ENCODE data around the gene CRK. TPM values are rescaled to one million over a fixed set of nuclear protein-coding genes. Genes with fewer than 3 reads are reported as not detected.

Gene CRK
- total and polyA plus RNA-seq, 8 donors: 51.0 to 84.0 (median 58.2) TPM

DNA sequence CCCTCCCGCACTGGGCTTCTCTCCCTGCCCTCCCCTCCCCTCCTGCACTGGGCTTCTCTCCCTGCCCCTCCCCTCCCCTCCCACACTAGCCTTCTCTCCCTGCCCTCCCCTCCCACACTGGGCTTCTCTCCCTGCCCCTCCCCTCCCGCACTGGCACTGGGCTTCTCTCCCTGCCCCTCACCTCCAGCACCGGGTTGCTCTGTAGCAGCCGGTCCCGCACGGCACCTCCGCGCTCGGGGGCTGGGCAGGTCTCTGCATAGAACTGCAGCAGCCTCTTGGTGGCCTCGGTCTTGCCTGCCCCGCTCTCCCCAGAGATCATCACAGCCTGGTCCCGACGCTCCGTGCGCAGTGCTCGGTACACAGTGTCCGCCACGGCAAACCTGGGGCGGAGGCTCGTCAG, 26.6 kb upstream of the CRK start:
- no peak overlapping the region for H3K27ac ChIP-seq
- peaks cover 17 to 38% of the 10 kb centered on the region in 2 donors for H3K4me1 ChIP-seq
- TF ChIP-seq, protein P1, sequence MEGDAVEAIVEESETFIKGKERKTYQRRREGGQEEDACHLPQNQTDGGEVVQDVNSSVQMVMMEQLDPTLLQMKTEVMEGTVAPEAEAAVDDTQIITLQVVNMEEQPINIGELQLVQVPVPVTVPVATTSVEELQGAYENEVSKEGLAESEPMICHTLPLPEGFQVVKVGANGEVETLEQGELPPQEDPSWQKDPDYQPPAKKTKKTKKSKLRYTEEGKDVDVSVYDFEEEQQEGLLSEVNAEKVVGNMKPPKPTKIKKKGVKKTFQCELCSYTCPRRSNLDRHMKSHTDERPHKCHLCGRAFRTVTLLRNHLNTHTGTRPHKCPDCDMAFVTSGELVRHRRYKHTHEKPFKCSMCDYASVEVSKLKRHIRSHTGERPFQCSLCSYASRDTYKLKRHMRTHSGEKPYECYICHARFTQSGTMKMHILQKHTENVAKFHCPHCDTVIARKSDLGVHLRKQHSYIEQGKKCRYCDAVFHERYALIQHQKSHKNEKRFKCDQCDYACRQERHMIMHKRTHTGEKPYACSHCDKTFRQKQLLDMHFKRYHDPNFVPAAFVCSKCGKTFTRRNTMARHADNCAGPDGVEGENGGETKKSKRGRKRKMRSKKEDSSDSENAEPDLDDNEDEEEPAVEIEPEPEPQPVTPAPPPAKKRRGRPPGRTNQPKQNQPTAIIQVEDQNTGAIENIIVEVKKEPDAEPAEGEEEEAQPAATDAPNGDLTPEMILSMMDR (IDR thresholded peaks at IDR 0.05): no peak
- no peaks in the 10 kb centered on the region for H3K9me3 ChIP-seq
- no peak for DNase-seq
- H3K4me3 ChIP-seq: no peak overlapping the region
- intact Hi-C loops (cut with DNase I): no loop called here
- ATAC-seq: no peak
- peaks cover 0 to 60% of the 10 kb centered on the region in 2 donors for H3K36me3 ChIP-seq
- peaks cover 0 to 35% of the 10 kb centered on the region in 2 donors for H3K27me3 ChIP-seq

- DNase-seq: peak in 1 of 4 donors; percentile 53
- peaks cover 0 to 69% of the 10 kb centered on the region in 2 donors for H3K36me3 ChIP-seq
- intact Hi-C loops (cut with DNase I): no loop called here
- no peaks in the 10 kb centered on the region for H3K9me3 ChIP-seq
- TF ChIP-seq, protein P1 (IDR thresholded peaks at IDR 0.05): no peak
- H3K4me3 ChIP-seq: no peak overlapping the region
- H3K4me1 ChIP-seq: peaks cover 7 to 29% of the 10 kb centered on the region in 2 donors
- ATAC-seq: no peak
- H3K27me3 ChIP-seq: peaks cover 0 to 25% of the 10 kb centered on the region in 2 donors
- H3K27ac ChIP-seq: no peak overlapping the region
These were observed 25.7 kb upstream of the CRK start for GRCh38 chr17:1481736-1482135.

DNA sequence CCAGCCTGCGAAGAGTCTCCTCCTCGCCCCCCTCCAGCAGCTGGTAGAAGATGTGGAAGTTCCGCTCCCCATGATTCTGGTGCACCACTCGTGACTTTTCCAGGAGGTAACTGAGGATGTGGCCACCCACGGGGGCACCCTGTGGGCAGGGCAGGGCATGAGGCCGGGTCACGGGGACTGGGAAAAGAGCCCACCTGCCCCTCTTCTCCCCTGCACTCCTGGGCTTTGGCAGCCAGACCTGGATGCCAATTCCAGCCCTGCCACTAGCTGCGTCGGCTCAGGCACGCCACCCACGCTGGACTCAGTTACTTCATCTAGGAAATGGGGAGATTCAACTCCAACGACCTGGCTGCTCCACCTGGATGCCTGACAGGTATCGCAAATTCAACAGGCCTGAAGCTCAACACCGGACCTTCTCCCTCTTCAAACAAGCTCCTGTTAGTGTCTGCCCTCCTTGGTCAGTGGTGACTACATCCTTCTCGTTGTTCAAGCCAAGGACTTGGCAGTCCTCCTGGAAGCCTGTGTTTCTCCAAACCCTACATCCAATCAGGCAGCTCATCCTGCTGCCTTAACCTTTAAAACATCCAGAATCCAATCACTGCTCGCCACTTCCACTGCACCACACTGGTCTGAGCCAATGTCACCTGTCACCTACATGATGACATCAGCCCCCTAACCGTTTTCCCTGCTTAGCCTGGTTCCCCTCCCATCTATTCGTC, 24.9 kb upstream of the CRK start:
- Histone ChIP-seq H3K4me3 (no peak overlapping the region), H3K27me3 (peaks cover 0 to 17% of the 10 kb centered on the region in 2 donors), H3K9me3 (no peaks in the 10 kb centered on the region), H3K27ac (no peak overlapping the region), H3K4me1 (peaks cover 0 to 26% of the 10 kb centered on the region in 2 donors), H3K36me3 (peaks cover 0 to 77% of the 10 kb centered on the region in 2 donors)
- intact Hi-C loops (cut with DNase I): no loop called here
- TF ChIP-seq, protein P1 (IDR thresholded peaks at IDR 0.05): no peak
- DNase-seq (peak in 1 of 4 donors; percentile 71), ATAC-seq (no peak)

- ATAC-seq: no peak
- intact Hi-C loops (cut with DNase I): no loop called here
- DNase-seq: peak in 1 of 4 donors; percentile 62
These were observed 22.4 kb upstream of the CRK start for GRCh38 chr17:1478418-1478817.

DNA sequence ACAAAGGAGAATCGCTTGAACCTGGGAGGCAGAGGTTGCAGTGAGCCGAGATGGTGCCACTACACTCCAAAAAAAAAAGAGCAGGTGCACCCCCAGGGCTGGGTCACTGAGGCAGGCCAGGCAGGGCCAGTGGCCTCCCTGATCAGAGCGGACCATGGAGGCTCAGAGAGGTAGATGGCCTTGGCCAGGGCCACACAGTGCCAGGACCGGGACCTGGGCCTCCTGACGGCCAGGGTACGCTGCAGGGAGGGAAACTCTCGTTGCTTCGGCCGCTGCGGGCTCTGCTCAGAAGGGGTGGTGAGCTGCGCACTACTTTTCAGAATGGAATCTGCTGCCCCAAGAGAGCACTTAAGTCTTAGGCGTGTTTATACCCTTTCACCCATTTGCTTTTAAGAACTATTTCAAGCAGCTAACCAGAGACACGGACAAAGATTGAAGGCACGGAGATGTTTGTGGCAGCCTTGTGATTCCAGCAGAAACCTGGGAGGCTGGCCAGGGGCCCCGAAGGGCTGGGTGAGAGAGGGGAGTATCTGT, 19.4 kb upstream of the CRK start:
- no peaks in the 10 kb centered on the region for H3K9me3 ChIP-seq
- DNase-seq: no peak
- H3K27me3 ChIP-seq: no peaks in the 10 kb centered on the region
- no peak overlapping the region for H3K4me3 ChIP-seq
- H3K4me1 ChIP-seq: peaks cover 0 to 18% of the 10 kb centered on the region in 2 donors
- ATAC-seq: peak; percentile 41
- intact Hi-C loops (cut with DNase I): no loop called here
- TF ChIP-seq, protein P1 (IDR thresholded peaks at IDR 0.05): no peak
- peaks cover 0 to 93% of the 10 kb centered on the region in 2 donors for H3K36me3 ChIP-seq
- H3K27ac ChIP-seq: peak overlapping the region in 1 of 2 donors; percentile 18

More at GRCh38 chr17:1478418-1478817, 22.4 kb upstream of the CRK start:
- H3K4me3 ChIP-seq: no peak overlapping the region
- H3K4me1 ChIP-seq: peaks cover 0 to 19% of the 10 kb centered on the region in 2 donors
- TF ChIP-seq, protein P1 (IDR thresholded peaks at IDR 0.05): no peak
- H3K9me3 ChIP-seq: no peaks in the 10 kb centered on the region
- H3K27me3 ChIP-seq: no peaks in the 10 kb centered on the region
- no peak overlapping the region for H3K27ac ChIP-seq
- H3K36me3 ChIP-seq: peaks cover 0 to 96% of the 10 kb centered on the region in 2 donors
